IMR-90 (cell line): Measurements from ENCODE around the gene TMEM130. TPM values are rescaled to one million over a fixed set of nuclear protein-coding genes. Genes with fewer than 3 reads are reported as not detected.

Experiments used
- ATAC-seq: fragments of 200-7000 bp; cut with Tn5 transposase; 2 replicates; pipeline ENCODE4 v1.9.1; 2020; ENCODE audit warnings: low read depth, mild to moderate bottlenecking, moderate library complexity
- BruUV-seq: library from RNA; stranded (reverse); fragments of 400-500 nt; replicated peaks from 2 replicates; lab custom pipeline; 2021; lab: Mats Ljungman, UMichigan
- CTCF ChIA-PET: fragments of 300-600 bp; formaldehyde crosslinking; extraction: SDS; loops from one replicate; lab custom pipeline; 2021; ENCODE audit warnings: antibody characterized with exemption; lab: Yijun Ruan, JAX
- POLR2A ChIA-PET: fragments of 300-600 bp; sonication (Branson Sonifier 250); formaldehyde crosslinking; loops from one replicate; lab custom pipeline; 2022; ENCODE audit warnings: antibody characterized with exemption; ENCODE audit not compliant: unreplicated experiment; lab: Charles Lee
- DNase-seq: peaks from one replicate; pipeline ENCODE4 v3.0.0; 2013
- H2AFZ ChIP-seq: replicated peaks from 2 replicates; pipeline ENCODE3; 2013; ENCODE audit warnings: low read length, mild to moderate bottlenecking; ENCODE audit not compliant: poor library complexity
- H2AK5ac ChIP-seq: 2 replicates; pipeline ENCODE4 v1.6.1; 2013; ENCODE audit warnings: low read depth, low read length, inconsistent platforms
- H2AK9ac ChIP-seq: replicated peaks from 2 replicates; pipeline ENCODE3; 2013; ENCODE audit warnings: mild to moderate bottlenecking, low read depth, low read length, moderate library complexity; ENCODE audit not compliant: poor library complexity
- H2BK120ac ChIP-seq: 2 replicates; pipeline ENCODE4 v1.6.1; 2013; ENCODE audit warnings: low read depth, low read length, inconsistent platforms
- H2BK15ac ChIP-seq: 3 replicates; pipeline ENCODE4 v1.6.1; 2013; ENCODE audit warnings: low read depth, low read length, inconsistent platforms
- H2BK20ac ChIP-seq: 2 replicates; pipeline ENCODE4 v1.6.1; 2013; ENCODE audit warnings: low read depth, mild to moderate bottlenecking, inconsistent platforms, low read length, moderate library complexity
- H2BK5ac ChIP-seq: 2 replicates; pipeline ENCODE4 v1.6.1; 2013; ENCODE audit warnings: mild to moderate bottlenecking, low read depth, low read length, inconsistent platforms; ENCODE audit not compliant: poor library complexity, severe bottlenecking
- H3K14ac ChIP-seq: replicated peaks from 2 replicates; pipeline ENCODE4 v1.6.1; 2013; ENCODE audit warnings: low read depth, low read length, inconsistent platforms
- H3K18ac ChIP-seq: 2 replicates; pipeline ENCODE4 v1.6.1; 2013; ENCODE audit warnings: low read depth, low read length, control low read depth
- H3K23ac ChIP-seq: 2 replicates; pipeline ENCODE4 v1.6.1; 2013; ENCODE audit warnings: low read depth, low read length, inconsistent platforms
- H3K27ac ChIP-seq: 2 replicates; pipeline ENCODE4 v1.5.1; 2013; ENCODE audit warnings: mild to moderate bottlenecking, control low read depth, low read length; ENCODE audit not compliant: insufficient read depth
- H3K27me3 ChIP-seq: 2 replicates; pipeline ENCODE4 v1.6.1; 2013; ENCODE audit warnings: low read length; ENCODE audit not compliant: control insufficient read depth, insufficient read depth
- H3K36me3 ChIP-seq: 2 replicates; pipeline ENCODE4 v1.6.1; 2013; ENCODE audit warnings: low read length, mixed read lengths; ENCODE audit not compliant: control insufficient read depth, insufficient read depth
- H3K4ac ChIP-seq: 2 replicates; pipeline ENCODE4 v1.6.1; 2013; ENCODE audit warnings: low read depth, low read length, inconsistent platforms
- H3K4me1 ChIP-seq: 2 replicates; pipeline ENCODE4 v1.6.1; 2013; ENCODE audit warnings: low read length, mixed read lengths; ENCODE audit not compliant: control insufficient read depth, insufficient read depth
- H3K4me2 ChIP-seq: 2 replicates; pipeline ENCODE4 v1.6.1; 2013; ENCODE audit warnings: low read depth, mild to moderate bottlenecking, control low read depth, low read length, moderate library complexity
- H3K4me3 ChIP-seq: 2 replicates; pipeline ENCODE4 v1.5.1; 2013; ENCODE audit warnings: low read depth, mild to moderate bottlenecking, control low read depth, low read length, moderate library complexity; ENCODE audit not compliant: insufficient read depth
- H3K56ac ChIP-seq: 2 replicates; pipeline ENCODE4 v1.6.1; 2013; ENCODE audit warnings: low read length, inconsistent platforms; ENCODE audit not compliant: insufficient read depth; ENCODE audit errors: extremely low read depth
- H3K79me1 ChIP-seq, 2 experiments: 2 replicates each; pipeline ENCODE4 v1.6.1; 2013; ENCODE audit warnings: low read length in 2 of 2, inconsistent platforms in 1 of 2, low read depth in 1 of 2
- H3K9ac ChIP-seq: 2 replicates; pipeline ENCODE4 v1.6.1; 2013; ENCODE audit warnings: low read depth, low read length, control low read depth
- H3K9me1 ChIP-seq: 2 replicates; pipeline ENCODE4 v1.6.1; 2013; ENCODE audit warnings: low read length, inconsistent platforms; ENCODE audit not compliant: insufficient read depth
- H3K9me3 ChIP-seq: 2 replicates; pipeline ENCODE4 v1.6.1; 2013; ENCODE audit warnings: low read length; ENCODE audit not compliant: control insufficient read depth, insufficient read depth
- H4K20me1 ChIP-seq: 2 replicates; pipeline ENCODE4 v1.6.1; 2013; ENCODE audit warnings: low read length, inconsistent platforms; ENCODE audit not compliant: insufficient read depth
- H4K5ac ChIP-seq: 2 replicates; pipeline ENCODE4 v1.6.1; 2013; ENCODE audit warnings: mild to moderate bottlenecking, low read depth, low read length, control low read depth
- H4K8ac ChIP-seq, 2 experiments: 2 replicates each; pipeline ENCODE4 v1.6.1; 2013; ENCODE audit warnings: low read depth in 2 of 2, low read length in 2 of 2, control low read depth in 1 of 2, inconsistent platforms in 1 of 2
- H4K91ac ChIP-seq: 2 replicates; pipeline ENCODE4 v1.6.1; 2013; ENCODE audit warnings: low read depth, low read length, inconsistent platforms; ENCODE audit not compliant: insufficient read depth
- BHLHE40 ChIP-seq: fragments of 150-350 bp; IDR thresholded peaks from 2 replicates; pipeline ENCODE4 v1.6.1; 2016; ENCODE audit warnings: mild to moderate bottlenecking, low read depth, low read length
- MAZ ChIP-seq: IDR thresholded peaks from 2 replicates; pipeline ENCODE4 v1.6.1; 2012; ENCODE audit warnings: low read depth, mild to moderate bottlenecking, low read length, improper control_type of control experiment, moderate library complexity, borderline replicate concordance
- MXI1 ChIP-seq: IDR thresholded peaks from 2 replicates; pipeline ENCODE4 v1.6.1; 2012; ENCODE audit warnings: low read depth, mild to moderate bottlenecking, low read length, moderate library complexity, borderline replicate concordance
- NFE2L2 ChIP-seq: fragments of 150-350 bp; IDR thresholded peaks from 2 replicates; pipeline ENCODE4 v1.6.1; 2016; ENCODE audit warnings: low read depth, mild to moderate bottlenecking, low read length
- POLR2A ChIP-seq: IDR thresholded peaks from 2 replicates; pipeline ENCODE4 v1.6.1; 2012; ENCODE audit warnings: mild to moderate bottlenecking, low read depth, low read length
- RCOR1 ChIP-seq: IDR thresholded peaks from 2 replicates; pipeline ENCODE4 v1.6.1; 2012; ENCODE audit warnings: mild to moderate bottlenecking, low read length, improper control_type of control experiment; ENCODE audit not compliant: insufficient replicate concordance
- RFX5 ChIP-seq: IDR thresholded peaks from 2 replicates; pipeline ENCODE4 v1.8.0; 2012; ENCODE audit warnings: low read depth, mild to moderate bottlenecking, low read length, moderate library complexity
- dilution Hi-C: fragments of 300-500 bp; cut with HindIII; formaldehyde crosslinking; loops from one replicate; pipeline ENCODE4 v1.14.3; 2018; ENCODE audit warnings: low sequenced_read_pairs; ENCODE audit not compliant: unreplicated experiment
- in situ Hi-C: fragments of 300-500 bp; cut with MboI; formaldehyde crosslinking; loops from 3 replicates; pipeline ENCODE4 v1.14.3; 2019; ENCODE audit warnings: low sequenced_read_pairs, inconsistent platforms, mixed read lengths
- intact Hi-C: fragments of 100-400 bp; cut with micrococcal nuclease; formaldehyde crosslinking; loops from 2 replicates; pipeline ENCODE4 v1.10.0; 2022
- polyA plus RNA-seq, 3 experiments: library from polyadenylated mRNA; depleted of rRNA; stranded (reverse); fragments of >200 nt; gene quantifications; 2 replicates each; pipeline ENCODE4 v1.2.3, GENCODE V29; 2012; ENCODE audit warnings: low replicate concordance in 1 of 3
- total RNA-seq: library from RNA; depleted of rRNA; stranded (reverse); fragments of >200 nt; gene quantifications from 2 replicates; pipeline ENCODE4 v1.2.3, GENCODE V29; 2012
- TF ChIP-seq, protein P1 (sequence below): fragments of 150-350 bp; IDR thresholded peaks from 2 replicates; pipeline ENCODE4 v1.6.1; 2017; ENCODE audit warnings: mild to moderate bottlenecking, antibody characterized with exemption, low read length, low read depth

The TMEM130 gene
- total and polyA plus RNA-seq, 2 of the 4 experiments (the other 2 are of a cell fraction) = 1.1 to 14.8 TPM

- H2BK20ac ChIP-seq = no peak overlapping the region
- no peak overlapping the region for H3K23ac ChIP-seq
- dilution Hi-C loops = no loop called here
- peaks cover 47% of the 10 kb centered on the region for H3K36me3 ChIP-seq
- H3K18ac ChIP-seq = no peak overlapping the region
- ATAC-seq (no peak), DNase-seq (no peak)
- no peak overlapping the region for H2AK5ac ChIP-seq
- H3K9me3 ChIP-seq = no peaks in the 10 kb centered on the region
- H3K27me3 ChIP-seq = no peaks in the 10 kb centered on the region
- no peak overlapping the region for H2BK15ac ChIP-seq
- ChIA-PET CTCF (no interaction called here), POLR2A (no interaction called here)
- no peak overlapping the region for H4K5ac ChIP-seq
- H3K56ac ChIP-seq = no peak overlapping the region; the same call in 1 of the 2 replicates
- H3K4me2 ChIP-seq = no peak overlapping the region
- peaks cover 15% of the 10 kb centered on the region for H4K20me1 ChIP-seq
- H3K79me1 ChIP-seq = peaks cover 12 to 32% of the 10 kb centered on the region in 2 experiments
- H2AFZ ChIP-seq = no peak overlapping the region
- no peak for TF ChIP-seq BHLHE40
- no peak for TF ChIP-seq MXI1
- TF ChIP-seq, protein P1, sequence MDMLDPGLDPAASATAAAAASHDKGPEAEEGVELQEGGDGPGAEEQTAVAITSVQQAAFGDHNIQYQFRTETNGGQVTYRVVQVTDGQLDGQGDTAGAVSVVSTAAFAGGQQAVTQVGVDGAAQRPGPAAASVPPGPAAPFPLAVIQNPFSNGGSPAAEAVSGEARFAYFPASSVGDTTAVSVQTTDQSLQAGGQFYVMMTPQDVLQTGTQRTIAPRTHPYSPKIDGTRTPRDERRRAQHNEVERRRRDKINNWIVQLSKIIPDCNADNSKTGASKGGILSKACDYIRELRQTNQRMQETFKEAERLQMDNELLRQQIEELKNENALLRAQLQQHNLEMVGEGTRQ = no peak
- TF ChIP-seq RFX5 = no peak
- TF ChIP-seq NFE2L2 = no peak
- TF ChIP-seq POLR2A = no peak
- TF ChIP-seq RCOR1 = no peak
- TF ChIP-seq MAZ = no peak
- no peak overlapping the region for H3K4ac ChIP-seq
- no peak overlapping the region for H2BK120ac ChIP-seq
- H3K9ac ChIP-seq = no peak overlapping the region
- H3K9me1 ChIP-seq = no peaks in the 10 kb centered on the region
- H4K91ac ChIP-seq = no peak overlapping the region
- H3K14ac ChIP-seq = no peak overlapping the region
- H2BK5ac ChIP-seq = no peak overlapping the region
- H3K27ac ChIP-seq = no peak overlapping the region
- no TSS peak for BruUV-seq
- in situ Hi-C loops = no loop called here
- intact Hi-C loops = no loop called here
- H3K4me3 ChIP-seq = no peak overlapping the region
- no peak overlapping the region for H4K8ac ChIP-seq
- no peaks in the 10 kb centered on the region for H3K4me1 ChIP-seq
- no peak overlapping the region for H2AK9ac ChIP-seq
These were observed 17.2 kb upstream of the TMEM130 start for GRCh38 chr7:98887038-98887437.
